HepG2 (cell line): ENCODE measurements around the gene USP36. TPM values are rescaled to one million over a fixed set of nuclear protein-coding genes. Genes with fewer than 3 reads are reported as not detected.
A peak's percentile ranks its signal among the peaks of the same experiment; 100 is the strongest.

ENCODE experiments used
- ATF7-NPFF ChIP-seq: sonication (generic); formaldehyde crosslinking; IDR thresholded peaks from 2 replicates; pipeline ENCODE4 v1.8.1; 2023; ENCODE audit warnings: mild to moderate bottlenecking, low read depth, missing genetic modification reagents, moderate library complexity
- CBX5 ChIP-seq: sonication (generic); formaldehyde crosslinking; IDR thresholded peaks from 2 replicates; pipeline ENCODE4 v1.4.0; 2020; ENCODE audit warnings: missing genetic modification reagents, borderline replicate concordance
- HNF4A ChIP-seq: sonication (generic); formaldehyde crosslinking; IDR thresholded peaks from 2 replicates; pipeline ENCODE4 v1.4.0; 2020; ENCODE audit warnings: missing genetic modification reagents
- MIER3 ChIP-seq: IDR thresholded peaks from 2 replicates; pipeline ENCODE4 v1.6.1; 2016; ENCODE audit warnings: missing compliant biosample characterization, borderline replicate concordance
- NAIF1 ChIP-seq: sonication (generic); formaldehyde crosslinking; IDR thresholded peaks from 2 replicates; pipeline ENCODE4 v1.5.0; 2020; ENCODE audit warnings: mild to moderate bottlenecking, missing genetic modification reagents, borderline replicate concordance
- NR2F6 ChIP-seq, 2 experiments: IDR thresholded peaks; 2 replicates each; pipeline ENCODE4 v1.6.1; 2016; ENCODE audit warnings: antibody characterized with exemption in 1 of 2, mild to moderate bottlenecking in 1 of 2
- PCBP2 ChIP-seq: fragments of 200-400 bp; formaldehyde crosslinking; optimal IDR thresholded peaks from 2 replicates; pipeline ENCODE3; 2018; ENCODE audit warnings: low read length, low read depth; ENCODE audit not compliant: poor library complexity, severe bottlenecking
- POLR2G ChIP-seq: fragments of 200-400 bp; formaldehyde crosslinking; IDR thresholded peaks from 2 replicates; pipeline ENCODE4 v1.6.1; 2018; ENCODE audit warnings: mild to moderate bottlenecking, low read depth, low read length, moderate library complexity
- SMC3 ChIP-seq: IDR thresholded peaks from 2 replicates; pipeline ENCODE4 v1.6.1; 2011; ENCODE audit warnings: low read length, improper control_type of control experiment
- TCF7L2 ChIP-seq: IDR thresholded peaks from 2 replicates; pipeline ENCODE4 v1.6.1; 2011; ENCODE audit warnings: mild to moderate bottlenecking, low read depth, low read length, moderate library complexity
- ZNF12 ChIP-seq: sonication (generic); formaldehyde crosslinking; IDR thresholded peaks from 2 replicates; pipeline ENCODE4 v1.5.0; 2020; ENCODE audit warnings: missing genetic modification reagents
- ZNF124 ChIP-seq: sonication (generic); formaldehyde crosslinking; IDR thresholded peaks from 2 replicates; pipeline ENCODE4 v1.4.0; 2020; ENCODE audit warnings: missing genetic modification reagents
- ZNF644 ChIP-seq: IDR thresholded peaks from 2 replicates; pipeline ENCODE4 v1.6.1; 2016; ENCODE audit warnings: low read depth
- polyA plus RNA-seq, 8 experiments: library from polyadenylated mRNA; depleted of rRNA in 3 of 8; stranded (reverse) in 7 of 8; unstranded in 1 of 8; fragments of >200 nt; fragmentation: Illumina TruSeq in 4 of 8; extraction: Trizol in 4 of 8; gene quantifications; 2 replicates each; pipeline versions ENCODE4 v1.2.1 to v1.2.3, GENCODE V29; 2011 to 2016; ENCODE audit warnings: low read depth in 4 of 8, missing spikeins in 1 of 8, mixed read lengths in 1 of 8; ENCODE audit not compliant: insufficient read depth in 1 of 8
- total RNA-seq, 5 experiments: library from RNA; depleted of rRNA; stranded (reverse); fragments of >200 nt; fragmentation: Illumina TruSeq; extraction: Trizol; gene quantifications; 2 replicates each; pipeline ENCODE4 v1.2.3, GENCODE V29; 2016; ENCODE audit warnings: low read depth in 1 of 5
- TF ChIP-seq, protein P1 (sequence below): sonication (generic); formaldehyde crosslinking; IDR thresholded peaks from 2 replicates; pipeline ENCODE4 v1.4.0; 2020; ENCODE audit warnings: missing genetic modification reagents
- TF ChIP-seq, protein P2 (sequence below): sonication (generic); formaldehyde crosslinking; IDR thresholded peaks from 2 replicates; pipeline ENCODE4 v1.9.0; 2022; ENCODE audit warnings: low read depth, missing genetic modification reagents

Gene USP36
- total and polyA plus RNA-seq, 2 of the 13 experiments (the other 11 are each of a cell fraction or from before 2014, with no cell fraction given) = 29.6 to 45.9 TPM

DNA sequence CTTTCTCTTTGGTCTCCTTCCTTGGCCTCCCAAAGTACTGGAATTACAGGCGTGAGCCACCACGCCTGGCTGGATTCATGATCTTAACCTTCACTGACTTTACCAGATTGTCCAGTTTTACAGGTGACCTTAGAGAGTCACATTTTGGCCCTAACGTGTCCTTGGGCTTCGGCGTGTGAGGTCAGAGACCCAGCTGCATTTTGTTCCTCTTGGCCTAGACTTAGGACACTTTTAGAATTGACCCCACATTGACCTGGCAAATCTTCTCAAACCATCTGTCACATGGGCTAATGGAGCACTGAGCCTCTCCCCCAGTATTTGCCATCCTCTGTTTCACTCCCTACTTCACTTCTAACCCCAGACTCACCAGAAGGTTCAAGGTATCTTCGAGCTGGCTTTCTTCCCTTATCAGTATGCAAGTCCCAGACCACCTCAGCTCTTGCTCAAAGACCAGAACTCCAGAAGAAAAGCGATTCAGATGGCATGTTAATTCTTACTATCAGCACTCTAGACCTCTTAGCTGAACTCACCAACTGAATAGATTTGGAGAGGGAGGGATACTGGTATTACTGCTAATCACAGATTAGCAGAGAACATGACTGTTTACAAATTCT lies 56.8 kb downstream of the USP36 start (continued):
- TF ChIP-seq ZNF644 (CRISPR knock-in tag) (no peak), MIER3 (CRISPR knock-in tag) (0 out of 2 replicates have a peak, but pooled peaks have one; percentile 16), TCF7L2 (no peak), ATF7-NPFF (no peak), NR2F6 (IDR thresholded peaks at IDR 0.05) (0 out of 2 replicates have a peak, but pooled peaks have one; percentile 5), NR2F6 (CRISPR knock-in tag; IDR thresholded peaks at IDR 0.05) (no peak), HNF4A (CRISPR knock-in tag) (peak; percentile 29; the same call in 1 of the 2 replicates), CBX5 (CRISPR knock-in tag) (0 out of 2 replicates have a peak, but pooled peaks have one; percentile 20), ZNF12 (CRISPR knock-in tag) (no peak), NAIF1 (CRISPR knock-in tag) (no peak), ZNF124 (no peak), SMC3 (no peak), POLR2G (no peak), PCBP2 (no peak)
- TF ChIP-seq, protein P1, sequence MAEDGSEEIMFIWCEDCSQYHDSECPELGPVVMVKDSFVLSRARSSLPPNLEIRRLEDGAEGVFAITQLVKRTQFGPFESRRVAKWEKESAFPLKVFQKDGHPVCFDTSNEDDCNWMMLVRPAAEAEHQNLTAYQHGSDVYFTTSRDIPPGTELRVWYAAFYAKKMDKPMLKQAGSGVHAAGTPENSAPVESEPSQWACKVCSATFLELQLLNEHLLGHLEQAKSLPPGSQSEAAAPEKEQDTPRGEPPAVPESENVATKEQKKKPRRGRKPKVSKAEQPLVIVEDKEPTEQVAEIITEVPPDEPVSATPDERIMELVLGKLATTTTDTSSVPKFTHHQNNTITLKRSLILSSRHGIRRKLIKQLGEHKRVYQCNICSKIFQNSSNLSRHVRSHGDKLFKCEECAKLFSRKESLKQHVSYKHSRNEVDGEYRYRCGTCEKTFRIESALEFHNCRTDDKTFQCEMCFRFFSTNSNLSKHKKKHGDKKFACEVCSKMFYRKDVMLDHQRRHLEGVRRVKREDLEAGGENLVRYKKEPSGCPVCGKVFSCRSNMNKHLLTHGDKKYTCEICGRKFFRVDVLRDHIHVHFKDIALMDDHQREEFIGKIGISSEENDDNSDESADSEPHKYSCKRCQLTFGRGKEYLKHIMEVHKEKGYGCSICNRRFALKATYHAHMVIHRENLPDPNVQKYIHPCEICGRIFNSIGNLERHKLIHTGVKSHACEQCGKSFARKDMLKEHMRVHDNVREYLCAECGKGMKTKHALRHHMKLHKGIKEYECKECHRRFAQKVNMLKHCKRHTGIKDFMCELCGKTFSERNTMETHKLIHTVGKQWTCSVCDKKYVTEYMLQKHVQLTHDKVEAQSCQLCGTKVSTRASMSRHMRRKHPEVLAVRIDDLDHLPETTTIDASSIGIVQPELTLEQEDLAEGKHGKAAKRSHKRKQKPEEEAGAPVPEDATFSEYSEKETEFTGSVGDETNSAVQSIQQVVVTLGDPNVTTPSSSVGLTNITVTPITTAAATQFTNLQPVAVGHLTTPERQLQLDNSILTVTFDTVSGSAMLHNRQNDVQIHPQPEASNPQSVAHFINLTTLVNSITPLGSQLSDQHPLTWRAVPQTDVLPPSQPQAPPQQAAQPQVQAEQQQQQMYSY (CRISPR knock-in tag) = no peak
- TF ChIP-seq, protein P2, sequence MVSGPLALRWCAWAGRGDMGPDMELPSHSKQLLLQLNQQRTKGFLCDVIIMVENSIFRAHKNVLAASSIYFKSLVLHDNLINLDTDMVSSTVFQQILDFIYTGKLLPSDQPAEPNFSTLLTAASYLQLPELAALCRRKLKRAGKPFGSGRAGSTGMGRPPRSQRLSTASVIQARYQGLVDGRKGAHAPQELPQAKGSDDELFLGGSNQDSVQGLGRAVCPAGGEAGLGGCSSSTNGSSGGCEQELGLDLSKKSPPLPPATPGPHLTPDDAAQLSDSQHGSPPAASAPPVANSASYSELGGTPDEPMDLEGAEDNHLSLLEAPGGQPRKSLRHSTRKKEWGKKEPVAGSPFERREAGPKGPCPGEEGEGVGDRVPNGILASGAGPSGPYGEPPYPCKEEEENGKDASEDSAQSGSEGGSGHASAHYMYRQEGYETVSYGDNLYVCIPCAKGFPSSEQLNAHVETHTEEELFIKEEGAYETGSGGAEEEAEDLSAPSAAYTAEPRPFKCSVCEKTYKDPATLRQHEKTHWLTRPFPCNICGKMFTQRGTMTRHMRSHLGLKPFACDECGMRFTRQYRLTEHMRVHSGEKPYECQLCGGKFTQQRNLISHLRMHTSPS = no peak
